ENCODE measurements around the gene CFAP73. TPM values are rescaled to one million over a fixed set of nuclear protein-coding genes. Genes with fewer than 3 reads are reported as not detected.

CFAP73 gene
- total RNA-seq, 3 donors from 2014 or later, result 0.29 TPM; not detected in 2

DNA sequence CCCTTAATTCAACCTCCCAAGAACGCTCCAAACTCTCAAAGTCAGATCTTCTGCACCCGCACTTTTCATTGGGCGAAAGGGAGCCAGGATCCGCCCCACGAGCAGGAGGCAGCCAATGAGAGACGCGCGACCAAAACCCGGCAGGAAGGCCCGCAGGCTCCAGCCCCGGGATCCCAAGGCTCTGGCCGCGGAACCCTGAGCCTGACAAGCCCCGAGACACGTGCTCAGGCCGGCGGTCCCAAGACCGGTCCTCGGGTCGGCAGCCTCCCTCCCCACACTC, 35.3 kb downstream of the CFAP73 start:
- Histone ChIP-seq H3K4me1 (peaks cover 0 to 21% of the 10 kb centered on the region in 2 donors), H3K4me3 (peak overlapping the region; percentile 97 to 99 (median 98)), H3K27me3 (no peaks in the 10 kb centered on the region), H3K27ac (peak overlapping the region; percentile 97 to 99), H3K9me3 (no peaks in the 10 kb centered on the region), H3K36me3 (no peaks in the 10 kb centered on the region)
- intact Hi-C loops (cut with DNase I; ENCODE audit: low total_unique reads), result loop anchor here (10.0 kb wide), 1 partner anchor 170 kb away; the partner anchor contains the start of gene PLBD2
- TF ChIP-seq, protein P1, sequence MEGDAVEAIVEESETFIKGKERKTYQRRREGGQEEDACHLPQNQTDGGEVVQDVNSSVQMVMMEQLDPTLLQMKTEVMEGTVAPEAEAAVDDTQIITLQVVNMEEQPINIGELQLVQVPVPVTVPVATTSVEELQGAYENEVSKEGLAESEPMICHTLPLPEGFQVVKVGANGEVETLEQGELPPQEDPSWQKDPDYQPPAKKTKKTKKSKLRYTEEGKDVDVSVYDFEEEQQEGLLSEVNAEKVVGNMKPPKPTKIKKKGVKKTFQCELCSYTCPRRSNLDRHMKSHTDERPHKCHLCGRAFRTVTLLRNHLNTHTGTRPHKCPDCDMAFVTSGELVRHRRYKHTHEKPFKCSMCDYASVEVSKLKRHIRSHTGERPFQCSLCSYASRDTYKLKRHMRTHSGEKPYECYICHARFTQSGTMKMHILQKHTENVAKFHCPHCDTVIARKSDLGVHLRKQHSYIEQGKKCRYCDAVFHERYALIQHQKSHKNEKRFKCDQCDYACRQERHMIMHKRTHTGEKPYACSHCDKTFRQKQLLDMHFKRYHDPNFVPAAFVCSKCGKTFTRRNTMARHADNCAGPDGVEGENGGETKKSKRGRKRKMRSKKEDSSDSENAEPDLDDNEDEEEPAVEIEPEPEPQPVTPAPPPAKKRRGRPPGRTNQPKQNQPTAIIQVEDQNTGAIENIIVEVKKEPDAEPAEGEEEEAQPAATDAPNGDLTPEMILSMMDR (IDR thresholded peaks at IDR 0.05), result no peak
- peak in 1 of 3 donors; percentile 62 for TF ChIP-seq POLR2AphosphoS5 (IDR thresholded peaks at IDR 0.05)
- peak; percentile 81 to 85 for DNase-seq (ENCODE audit: low spot score in 2 of 2)

DNA sequence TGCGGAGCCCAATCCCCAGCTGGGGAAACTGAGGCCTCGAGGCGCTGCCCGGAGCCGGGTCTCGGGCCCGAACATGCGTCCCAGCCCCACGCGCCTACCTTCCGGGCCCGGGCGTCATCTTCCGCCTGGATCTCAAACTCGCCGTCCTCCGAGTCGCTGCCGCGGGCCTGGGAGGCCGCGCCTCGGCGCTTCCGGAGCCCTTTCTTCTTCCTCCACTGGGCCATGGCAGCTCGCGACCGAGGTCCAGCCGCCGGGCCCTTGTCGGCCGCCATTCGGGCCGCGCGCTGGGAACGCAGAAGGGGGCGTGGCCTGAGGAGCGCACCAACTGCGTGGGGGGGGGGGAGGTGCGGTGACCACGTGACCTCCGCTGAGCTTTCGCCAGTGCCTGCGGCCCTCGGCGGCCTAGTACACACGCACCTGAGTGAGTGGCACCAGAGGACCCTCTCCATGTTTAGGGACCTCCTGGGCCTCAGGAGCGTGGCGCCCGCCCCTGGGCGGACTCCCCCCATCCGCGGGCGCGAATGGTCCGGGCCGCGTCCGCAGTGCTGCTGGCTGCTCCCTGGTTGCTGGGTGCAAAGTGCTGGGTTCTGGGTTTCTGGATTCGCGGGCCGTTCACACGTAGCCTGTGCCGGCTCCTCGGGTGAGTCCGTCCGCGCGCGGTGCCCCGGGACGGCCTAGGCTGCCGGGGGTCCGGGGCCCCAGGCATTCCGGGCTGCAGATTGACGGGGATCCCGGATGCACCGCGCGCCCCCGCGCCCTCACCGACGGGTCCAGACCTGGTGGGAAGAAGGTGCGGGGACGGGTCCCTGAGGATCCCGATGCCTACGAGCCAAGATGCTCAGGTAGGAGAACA, 35.9 kb downstream of the CFAP73 start, which contains the start of the genes DDX54 and RITA1:
Gene DDX54, minus strand, starts transcription at position 299 of the 853 bp plus-strand sequence. Its CDS starts 27 bp downstream, at position 272.
Gene RITA1, plus strand, starts transcription at position 542 of the 853 bp plus-strand sequence. CDS start 1,026 bp downstream, outside the sequence.
- Histone ChIP-seq H3K36me3 (no peaks in the 10 kb centered on the region), H3K27ac (peak within 1 kb of the TSS; percentile 97 to 99), H3K4me3 (peak within 1 kb of the TSS; percentile 97 to 99 (median 98)), H3K27me3 (no peaks in the 10 kb centered on the region), H3K4me1 (peaks cover 0 to 21% of the 10 kb centered on the region in 2 donors), H3K9me3 (no peaks in the 10 kb centered on the region)
- peak; percentile 75 to 86 for DNase-seq (ENCODE audit: low spot score in 2 of 2)
- intact Hi-C loops (cut with DNase I; ENCODE audit: low total_unique reads), result loop anchor here (10.0 kb wide), 1 partner anchor 169 kb away; the partner anchor contains the start of gene PLBD2
- TF ChIP-seq POLR2AphosphoS5 (IDR thresholded peaks at IDR 0.05), result peak; percentile 62 to 82 (median 77)
- TF ChIP-seq POLR2A (IDR thresholded peaks at IDR 0.05), result peak; percentile 36
- TF ChIP-seq, protein P1 (IDR thresholded peaks at IDR 0.05), result no peak

DNA sequence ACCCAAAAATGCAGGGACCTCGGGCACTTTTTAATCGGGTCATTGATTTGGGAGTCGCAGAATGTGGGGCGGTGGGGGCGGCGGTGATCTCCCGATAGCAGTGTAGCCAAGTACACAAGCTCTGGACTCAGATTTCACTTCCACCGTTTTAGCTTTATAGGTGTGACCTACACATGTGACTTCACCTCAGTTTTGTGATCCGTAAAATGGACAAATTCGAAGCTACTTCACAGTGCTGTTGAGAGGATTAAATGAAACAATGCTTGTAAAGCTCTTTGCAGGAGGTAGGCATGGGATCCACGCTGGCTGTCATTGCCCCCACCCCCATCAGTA, 36.5 kb downstream of the CFAP73 start:
- peak overlapping the region; percentile 97 to 99 for H3K27ac ChIP-seq
- no peak for TF ChIP-seq POLR2A (IDR thresholded peaks at IDR 0.05)
- TF ChIP-seq POLR2AphosphoS5 (IDR thresholded peaks at IDR 0.05), result no peak
- TF ChIP-seq, protein P1 (IDR thresholded peaks at IDR 0.05), result no peak
- no peaks in the 10 kb centered on the region for H3K27me3 ChIP-seq
- intact Hi-C loops (cut with DNase I; ENCODE audit: low total_unique reads), result loop anchor here (10.0 kb wide), 1 partner anchor 169 kb away; the partner anchor contains the start of gene PLBD2
- no peaks in the 10 kb centered on the region for H3K9me3 ChIP-seq
- no peak for DNase-seq (ENCODE audit: low spot score in 2 of 2)
- H3K4me3 ChIP-seq, result peak overlapping the region; percentile 97 to 99 (median 98)
- H3K36me3 ChIP-seq, result no peaks in the 10 kb centered on the region
- H3K4me1 ChIP-seq, result peaks cover 0 to 21% of the 10 kb centered on the region in 2 donors

DNA sequence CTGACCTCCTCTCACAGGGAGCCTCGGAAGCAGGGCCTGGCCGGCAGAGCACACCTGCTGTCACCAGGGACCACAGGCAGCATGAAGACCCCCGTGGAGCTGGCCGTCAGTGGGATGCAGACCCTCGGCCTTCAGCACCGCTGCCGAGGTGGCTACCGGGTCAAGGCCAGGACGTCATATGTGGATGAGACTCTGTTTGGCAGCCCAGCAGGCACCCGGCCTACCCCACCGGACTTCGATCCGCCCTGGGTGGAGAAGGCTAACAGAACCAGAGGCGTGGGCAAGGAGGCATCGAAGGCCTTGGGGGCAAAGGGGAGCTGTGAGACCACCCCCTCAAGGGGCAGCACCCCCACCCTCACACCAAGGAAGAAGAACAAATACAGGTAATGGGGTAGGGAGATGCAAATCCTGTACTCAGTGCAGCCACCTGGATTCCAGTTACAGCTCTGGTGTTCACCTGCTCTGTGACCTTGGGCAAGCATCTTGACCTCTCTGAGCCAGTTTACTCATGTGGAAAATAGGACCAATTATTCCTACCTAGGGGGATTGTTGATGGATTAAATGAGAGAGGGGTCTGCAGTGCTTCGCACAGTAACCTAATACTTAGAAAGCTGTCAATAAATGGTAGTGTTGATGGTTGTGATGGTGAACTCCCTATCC, 37.3 kb downstream of the CFAP73 start:
- Histone ChIP-seq H3K4me1 (peaks cover 0 to 21% of the 10 kb centered on the region in 2 donors), H3K4me3 (peak overlapping the region; percentile 97 to 99 (median 98)), H3K27ac (peak overlapping the region; percentile 17 to 99), H3K36me3 (no peaks in the 10 kb centered on the region), H3K27me3 (no peaks in the 10 kb centered on the region), H3K9me3 (no peaks in the 10 kb centered on the region)
- intact Hi-C loops (cut with DNase I; ENCODE audit: low total_unique reads), result loop anchor here (10.0 kb wide), 1 partner anchor 168 kb away; the partner anchor contains the start of gene PLBD2
- TF ChIP-seq POLR2AphosphoS5 (IDR thresholded peaks at IDR 0.05), result no peak
- no peak for TF ChIP-seq POLR2A (IDR thresholded peaks at IDR 0.05)
- TF ChIP-seq, protein P1 (IDR thresholded peaks at IDR 0.05), result no peak
- DNase-seq (ENCODE audit: low spot score in 2 of 2), result no peak

Measured in breast epithelium (tissue), 4 donors.